Activated CD4-positive, alpha-beta T cell treated with anti-CD3 and anti-CD28 coated beads, Interleukin-2, amount 10 ng/mL, durations not matched to agents 7 days and 5 days (primary cell): ENCODE data around the gene LIMD2. TPM values are rescaled to one million over a fixed set of nuclear protein-coding genes. Genes with fewer than 3 reads are reported as not detected.

ENCODE experiments used
- CTCF ChIA-PET: fragments of 350-600 bp; sonication (Branson Sonifier 250); formaldehyde crosslinking; loops from one replicate; lab custom pipeline; 2021; ENCODE audit warnings: antibody characterized with exemption; lab: Charles Lee
- POLR2A ChIA-PET: fragments of 350-600 bp; sonication (Branson Sonifier 250); formaldehyde crosslinking; loops from one replicate; lab custom pipeline; 2021; ENCODE audit warnings: antibody characterized with exemption; lab: Charles Lee
- DNase-seq: peaks from one replicate; pipeline ENCODE4 v3.0.0-alpha.2; 2020
- H3K27ac Mint-ChIP-seq: one replicate; pipeline ENCODE4 v1.8.0; 2021; ENCODE audit warnings: mild to moderate bottlenecking, moderate library complexity, mixed read lengths
- H3K27me3 Mint-ChIP-seq: one replicate; pipeline ENCODE4 v1.8.0; 2021; ENCODE audit warnings: mixed read lengths
- H3K36me3 Mint-ChIP-seq: one replicate; pipeline ENCODE4 v1.8.0; 2021; ENCODE audit warnings: low read depth, mixed read lengths
- H3K4me1 Mint-ChIP-seq: one replicate; pipeline ENCODE4 v1.8.0; 2021; ENCODE audit warnings: mixed read lengths
- H3K4me3 Mint-ChIP-seq: one replicate; pipeline ENCODE4 v1.8.0; 2021; ENCODE audit warnings: mild to moderate bottlenecking, moderate library complexity, mixed read lengths
- H3K9me3 Mint-ChIP-seq: one replicate; pipeline ENCODE4 v1.8.0; 2021; ENCODE audit warnings: mixed read lengths
- total RNA-seq, 2 experiments: library from RNA; stranded (reverse); gene quantifications; one replicate each; pipeline ENCODE4 v1.2.3, GENCODE V29; 2021

LIMD2 gene
- total RNA-seq, 2 experiments from 2014 or later = 409 to 433 TPM

DNA sequence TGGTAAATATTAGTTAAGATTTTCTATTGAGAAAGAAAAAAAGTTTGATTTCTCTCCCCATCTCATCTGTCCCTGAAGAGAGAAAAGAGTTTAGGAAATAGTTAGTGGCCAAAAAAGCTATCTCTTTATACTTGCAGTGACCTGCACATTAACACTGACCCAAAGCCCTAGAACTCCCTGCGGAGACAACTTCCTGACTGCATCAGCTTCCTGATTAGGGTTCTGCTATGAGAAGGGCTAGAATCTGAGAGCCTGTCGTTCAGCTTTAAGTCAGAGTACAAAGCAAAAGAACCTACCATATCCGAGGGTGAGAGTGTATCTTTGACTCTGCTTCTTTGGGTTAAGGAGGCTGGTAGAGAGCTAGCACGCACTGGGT lies 24.7 kb downstream of the LIMD2 start:
- CTCF ChIA-PET = interaction anchor here (0.5 to 2.0 kb wide), 7 partner anchors 9 to 866 kb away, joined by 3 to 8 read pairs (median 3); no protein-coding TSS in a partner anchor
- Mint-ChIP-seq H3K4me3 (no peak overlapping the region), H3K36me3 (peaks cover 31% of the 10 kb centered on the region), H3K27ac (no peak overlapping the region), H3K9me3 (no peaks in the 10 kb centered on the region), H3K27me3 (no peaks in the 10 kb centered on the region), H3K4me1 (peaks cover 3% of the 10 kb centered on the region)
- no peak for DNase-seq
- POLR2A ChIA-PET = no interaction called here

DNA sequence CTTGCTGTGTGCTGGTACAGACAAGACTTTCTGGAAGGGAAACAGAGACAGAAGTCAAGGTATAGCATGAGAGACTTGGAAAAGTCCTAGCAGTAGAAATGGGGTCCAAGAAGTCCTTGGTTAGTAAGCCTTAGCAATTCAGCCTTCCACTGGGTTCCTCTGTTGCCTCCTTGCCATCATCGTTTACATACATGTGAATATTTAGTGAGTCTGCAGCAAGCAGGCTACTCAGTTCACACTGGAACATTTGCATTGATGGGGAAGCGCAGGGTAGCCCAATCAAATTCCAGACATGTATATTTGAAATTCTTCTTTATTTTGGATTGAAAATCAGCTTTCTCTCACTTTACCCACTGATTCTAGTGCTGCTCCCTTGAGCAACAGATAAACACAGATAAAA lies 27.1 kb downstream of the LIMD2 start:
- Mint-ChIP-seq H3K27ac (no peak overlapping the region), H3K36me3 (peaks cover 28% of the 10 kb centered on the region), H3K4me3 (no peak overlapping the region), H3K27me3 (no peaks in the 10 kb centered on the region), H3K9me3 (no peaks in the 10 kb centered on the region), H3K4me1 (peaks cover 3% of the 10 kb centered on the region)
- POLR2A ChIA-PET = no interaction called here
- CTCF ChIA-PET = no interaction called here
- DNase-seq = no peak

GRCh38 chr17:63665527-63666214 lies 34.3 kb downstream of the LIMD2 start:
- H3K36me3 Mint-ChIP-seq = peaks cover 25% of the 10 kb centered on the region
- H3K27me3 Mint-ChIP-seq = no peaks in the 10 kb centered on the region
- ChIA-PET CTCF (interaction anchor here (0.7 to 1.4 kb wide), 5 partner anchors 8 to 108 kb away, joined by 3 to 6 read pairs (median 3); partner anchors contain the start of genes CCDC47 and DDX42), POLR2A (no interaction called here)
- no peak overlapping the region for H3K4me3 Mint-ChIP-seq
- H3K4me1 Mint-ChIP-seq = peaks cover 17% of the 10 kb centered on the region
- H3K9me3 Mint-ChIP-seq = no peaks in the 10 kb centered on the region
- H3K27ac Mint-ChIP-seq = peak overlapping the region; percentile 68
- no peak for DNase-seq

DNA sequence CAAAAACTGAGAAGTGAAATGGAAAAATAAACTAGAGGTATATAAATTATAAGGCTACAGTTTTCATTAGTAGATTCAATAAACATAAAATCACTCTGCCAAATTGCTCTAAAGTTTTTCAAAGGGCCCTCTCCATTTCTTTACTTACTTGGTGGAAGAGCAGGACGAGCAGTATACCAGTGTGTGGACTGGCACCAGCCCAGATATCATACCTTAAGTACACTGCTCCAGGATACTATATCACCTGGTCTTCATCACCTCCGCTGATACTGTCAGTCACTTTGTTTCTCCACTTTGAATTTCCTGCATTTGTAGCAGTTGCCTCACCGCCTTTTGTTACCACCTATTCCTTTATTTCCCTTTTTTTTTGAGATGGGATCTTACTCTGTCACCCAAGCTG lies 40.1 kb downstream of the LIMD2 start:
- Mint-ChIP-seq H3K9me3 (no peaks in the 10 kb centered on the region), H3K4me3 (no peak overlapping the region), H3K27me3 (no peaks in the 10 kb centered on the region), H3K36me3 (peaks cover 28% of the 10 kb centered on the region), H3K27ac (no peak overlapping the region), H3K4me1 (peaks cover 7% of the 10 kb centered on the region)
- POLR2A ChIA-PET = no interaction called here
- CTCF ChIA-PET = interaction anchor here (0.6 kb wide), 1 partner anchor 15 kb away, joined by 3 read pairs; no protein-coding TSS in a partner anchor
- DNase-seq = no peak

- Mint-ChIP-seq H3K4me1 (no peaks in the 10 kb centered on the region), H3K36me3 (peaks cover 22% of the 10 kb centered on the region), H3K27me3 (no peaks in the 10 kb centered on the region), H3K27ac (no peak overlapping the region), H3K4me3 (no peak overlapping the region), H3K9me3 (no peaks in the 10 kb centered on the region)
- ChIA-PET CTCF (interaction anchor here (0.6 kb wide), 1 partner anchor 185 kb away, joined by 3 read pairs; no protein-coding TSS in a partner anchor), POLR2A (no interaction called here)
- DNase-seq = no peak
Observed at GRCh38 chr17:63658366-63658765, 41.6 kb downstream of the LIMD2 start.

- Mint-ChIP-seq H3K9me3 (no peaks in the 10 kb centered on the region), H3K27ac (no peak overlapping the region)
- POLR2A ChIA-PET = no interaction called here
Observed at GRCh38 chr17:63657786-63658185, 42.1 kb downstream of the LIMD2 start.

DNA sequence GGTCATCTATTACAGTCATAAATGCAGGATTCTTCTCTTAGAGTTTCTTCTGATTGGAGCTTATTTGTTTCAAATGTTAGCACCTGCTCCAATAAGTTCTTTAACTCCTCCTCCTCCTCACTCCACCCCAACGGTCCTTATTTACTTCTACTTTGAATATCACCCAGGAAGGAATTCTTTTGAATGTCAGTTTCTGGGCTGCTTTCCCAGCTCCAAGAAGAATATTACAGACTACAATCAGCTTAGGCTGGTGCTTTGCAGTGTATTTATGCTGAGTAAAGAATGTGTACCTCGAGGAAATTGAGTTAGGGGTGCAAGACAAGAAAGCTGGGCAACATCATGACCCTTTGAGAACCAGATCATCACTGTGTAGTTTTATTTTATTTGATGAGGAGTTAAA lies 46.9 kb downstream of the LIMD2 start:
- ChIA-PET CTCF (no interaction called here), POLR2A (no interaction called here)
- peaks cover 38% of the 10 kb centered on the region for H3K36me3 Mint-ChIP-seq
- DNase-seq = no peak
- H3K27ac Mint-ChIP-seq = no peak overlapping the region
- no peaks in the 10 kb centered on the region for H3K9me3 Mint-ChIP-seq
- H3K4me1 Mint-ChIP-seq = peaks cover 9% of the 10 kb centered on the region
- H3K27me3 Mint-ChIP-seq = no peaks in the 10 kb centered on the region
- no peak overlapping the region for H3K4me3 Mint-ChIP-seq

More at GRCh38 chr17:63657786-63658185, 42.1 kb downstream of the LIMD2 start:
- Mint-ChIP-seq H3K4me1 (no peaks in the 10 kb centered on the region), H3K27me3 (no peaks in the 10 kb centered on the region), H3K36me3 (peaks cover 28% of the 10 kb centered on the region), H3K4me3 (no peak overlapping the region)
- CTCF ChIA-PET = interaction anchor here (1.1 to 1.5 kb wide), 2 partner anchors 9 to 46 kb away, joined by 4 read pairs; no protein-coding TSS in a partner anchor
- no peak for DNase-seq

- no peak overlapping the region for H3K4me3 Mint-ChIP-seq
- peaks cover 39% of the 10 kb centered on the region for H3K36me3 Mint-ChIP-seq
- H3K4me1 Mint-ChIP-seq = peaks cover 9% of the 10 kb centered on the region
- no peaks in the 10 kb centered on the region for H3K9me3 Mint-ChIP-seq
- no peak overlapping the region for H3K27ac Mint-ChIP-seq
- H3K27me3 Mint-ChIP-seq = no peaks in the 10 kb centered on the region
- POLR2A ChIA-PET = no interaction called here
- CTCF ChIA-PET = no interaction called here
- DNase-seq = no peak
Observed at GRCh38 chr17:63652106-63652505, 47.8 kb downstream of the LIMD2 start.

DNA sequence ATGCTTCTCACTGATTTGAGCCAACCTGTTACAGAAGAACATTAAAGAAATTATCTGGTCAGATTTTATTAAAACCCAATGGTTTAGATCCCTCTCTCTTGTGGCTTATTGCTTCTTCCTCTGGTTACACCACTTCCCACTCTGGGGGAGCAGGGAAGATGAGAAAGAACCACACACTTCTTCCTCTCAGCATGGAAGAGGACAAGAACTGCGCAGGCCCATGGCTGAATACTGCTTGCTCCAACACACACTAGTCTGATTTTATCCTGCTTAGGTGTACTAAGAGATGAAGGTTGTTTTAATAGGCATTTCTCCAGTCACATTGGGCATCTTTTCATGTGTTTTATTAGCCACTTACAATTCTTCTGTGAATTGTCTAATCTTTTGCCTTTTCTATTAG lies 50.1 kb downstream of the LIMD2 start:
- no peak overlapping the region for H3K4me3 Mint-ChIP-seq
- H3K27me3 Mint-ChIP-seq = no peaks in the 10 kb centered on the region
- no peak for DNase-seq
- CTCF ChIA-PET = no interaction called here
- POLR2A ChIA-PET = no interaction called here
- H3K27ac Mint-ChIP-seq = no peak overlapping the region
- no peaks in the 10 kb centered on the region for H3K9me3 Mint-ChIP-seq
- H3K36me3 Mint-ChIP-seq = peaks cover 52% of the 10 kb centered on the region
- peaks cover 12% of the 10 kb centered on the region for H3K4me1 Mint-ChIP-seq

- no peaks in the 10 kb centered on the region for H3K9me3 Mint-ChIP-seq
- no peaks in the 10 kb centered on the region for H3K27me3 Mint-ChIP-seq
- POLR2A ChIA-PET = no interaction called here
- H3K4me1 Mint-ChIP-seq = peaks cover 12% of the 10 kb centered on the region
- no peak for DNase-seq
- CTCF ChIA-PET = interaction anchor here (1.7 kb wide), 1 partner anchor 21 kb away, joined by 3 read pairs; no protein-coding TSS in a partner anchor
- peaks cover 48% of the 10 kb centered on the region for H3K36me3 Mint-ChIP-seq
- no peak overlapping the region for H3K4me3 Mint-ChIP-seq
- H3K27ac Mint-ChIP-seq = no peak overlapping the region
Observed at GRCh38 chr17:63647936-63648335, 52.0 kb downstream of the LIMD2 start.

- H3K4me1 Mint-ChIP-seq = peaks cover 12% of the 10 kb centered on the region
Observed at GRCh38 chr17:63647065-63647725, 52.7 kb downstream of the LIMD2 start.

DNA sequence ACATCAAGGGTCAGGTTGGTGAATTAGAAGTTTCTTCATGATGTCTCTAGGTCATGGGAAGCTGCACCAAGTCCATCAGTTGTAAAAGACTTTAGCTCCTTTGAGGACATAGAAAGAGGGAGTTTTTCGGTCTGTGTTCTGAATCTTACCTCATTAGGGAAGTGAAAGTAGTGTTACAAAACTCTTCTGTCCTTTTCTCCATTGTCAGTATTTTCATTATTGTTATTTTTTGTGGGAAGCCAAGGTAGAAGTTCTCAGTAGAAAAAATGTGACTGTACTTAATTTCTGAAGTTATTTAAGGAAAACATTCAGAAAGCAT lies 53.5 kb downstream of the LIMD2 start:
- ChIA-PET CTCF (interaction anchor here (1.0 to 2.1 kb wide), 4 partner anchors 11 to 52 kb away, joined by 3 to 7 read pairs (median 3); partner anchors contain the start of gene MAP3K3), POLR2A (no interaction called here)
- peaks cover 12% of the 10 kb centered on the region for H3K4me1 Mint-ChIP-seq
- H3K27ac Mint-ChIP-seq = peak overlapping the region; percentile 1
- DNase-seq = no peak
- no peaks in the 10 kb centered on the region for H3K27me3 Mint-ChIP-seq
- H3K9me3 Mint-ChIP-seq = no peaks in the 10 kb centered on the region
- H3K4me3 Mint-ChIP-seq = no peak overlapping the region
- H3K36me3 Mint-ChIP-seq = peaks cover 39% of the 10 kb centered on the region

More at GRCh38 chr17:63647065-63647725, 52.7 kb downstream of the LIMD2 start:
- ChIA-PET CTCF (interaction anchor here (1.0 to 2.1 kb wide), 3 partner anchors 12 to 25 kb away, joined by 3 to 7 read pairs (median 3); partner anchors contain the start of gene MAP3K3), POLR2A (no interaction called here)
- Mint-ChIP-seq H3K9me3 (no peaks in the 10 kb centered on the region), H3K27ac (no peak overlapping the region), H3K4me3 (no peak overlapping the region), H3K36me3 (peaks cover 41% of the 10 kb centered on the region), H3K27me3 (no peaks in the 10 kb centered on the region)
- no peak for DNase-seq
